Esophagus (tissue), 2 donors: Measurements from ENCODE around the gene DPP6. TPM values are rescaled to one million over a fixed set of nuclear protein-coding genes. Genes with fewer than 3 reads are reported as not detected.

Source experiments
- H3K27ac ChIP-seq, 2 donors: one replicate each; pipeline ENCODE4 v1.5.1; 2013; ENCODE audit warnings: low read depth in 2 of 2, mild to moderate bottlenecking in 2 of 2, inconsistent platforms in 1 of 2, low read length in 1 of 2, moderate library complexity in 1 of 2
- H3K27me3 ChIP-seq, 2 donors: one replicate each; pipeline ENCODE4 v1.6.1; 2013; ENCODE audit warnings: low read length in 2 of 2, control low read depth in 1 of 2, mild to moderate bottlenecking in 1 of 2; ENCODE audit not compliant: insufficient read depth in 2 of 2, control insufficient read depth in 1 of 2
- H3K36me3 ChIP-seq, 2 donors: one replicate each; pipeline ENCODE4 v1.6.1; 2013; ENCODE audit warnings: low read length in 1 of 2; ENCODE audit not compliant: control insufficient read depth in 2 of 2, insufficient read depth in 2 of 2
- H3K4me1 ChIP-seq, 2 donors: one replicate each; pipeline ENCODE4 v1.6.1; 2013; ENCODE audit warnings: low read length in 1 of 2; ENCODE audit not compliant: control insufficient read depth in 2 of 2, insufficient read depth in 2 of 2
- H3K4me3 ChIP-seq, 2 donors: one replicate each; pipeline ENCODE4 v1.5.1; 2013; ENCODE audit warnings: low read length in 2 of 2, mild to moderate bottlenecking in 2 of 2, low read depth in 1 of 2, moderate library complexity in 1 of 2
- H3K9me3 ChIP-seq, 2 donors: one replicate each; pipeline ENCODE4 v1.6.1; 2013; ENCODE audit warnings: mild to moderate bottlenecking in 2 of 2, low read depth in 1 of 2, low read length in 1 of 2, moderate library complexity in 1 of 2; ENCODE audit not compliant: control insufficient read depth in 2 of 2, insufficient read depth in 1 of 2
- WGBS, 2 donors: extraction: QIAGEN DNeasy Blood & Tissue Kit; methylation state at CpG; one replicate each; pipeline ENCODE4 v1.1.7; 2013; 5-methylcytosine and 5-hydroxymethylcytosine counted together
- polyA plus RNA-seq, 2 donors: library from polyadenylated mRNA; stranded (reverse); fragments of 200-250 nt; gene quantifications; one replicate each; pipeline ENCODE4 v1.2.3, GENCODE V29; 2013
- donor health status: healthy with polysubstance abuse.
- donor health status: Bipolar disorder and iron deficiency.

DPP6 gene
- polyA plus RNA-seq, 2 donors, result 0.24 to 0.60 TPM

DNA sequence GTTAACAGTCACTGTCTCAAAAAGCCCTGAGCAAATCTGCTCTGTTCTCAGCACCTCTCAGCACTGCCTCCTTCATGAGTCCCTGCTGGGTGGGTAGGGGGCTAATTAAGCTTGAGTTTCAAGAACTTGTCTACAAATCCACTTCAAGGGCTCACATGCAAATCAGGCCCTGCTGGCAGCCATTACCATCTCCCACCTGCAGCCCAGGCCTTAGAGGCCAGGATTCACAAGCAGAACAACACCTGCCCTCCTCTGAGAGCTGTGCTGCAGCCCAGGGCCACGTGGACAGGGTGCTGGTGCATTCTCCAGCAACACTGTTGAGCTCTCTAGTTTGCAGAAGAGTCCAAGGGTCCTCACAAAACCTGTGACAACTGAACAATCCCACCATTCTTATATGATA lies 119.2 kb downstream of the DPP6 start:
- WGBS, 2 donors, result 2 to 6% methylated on average over 1 of the region's 1 CpG
- H3K36me3 ChIP-seq, result no peaks in the 10 kb centered on the region
- peaks cover 0 to 4% of the 10 kb centered on the region in 2 donors for H3K4me1 ChIP-seq
- H3K27me3 ChIP-seq, result no peaks in the 10 kb centered on the region
- H3K9me3 ChIP-seq, result peaks cover 4 to 7% of the 10 kb centered on the region in 2 donors
- no peak overlapping the region for H3K4me3 ChIP-seq
- no peak overlapping the region for H3K27ac ChIP-seq

DNA sequence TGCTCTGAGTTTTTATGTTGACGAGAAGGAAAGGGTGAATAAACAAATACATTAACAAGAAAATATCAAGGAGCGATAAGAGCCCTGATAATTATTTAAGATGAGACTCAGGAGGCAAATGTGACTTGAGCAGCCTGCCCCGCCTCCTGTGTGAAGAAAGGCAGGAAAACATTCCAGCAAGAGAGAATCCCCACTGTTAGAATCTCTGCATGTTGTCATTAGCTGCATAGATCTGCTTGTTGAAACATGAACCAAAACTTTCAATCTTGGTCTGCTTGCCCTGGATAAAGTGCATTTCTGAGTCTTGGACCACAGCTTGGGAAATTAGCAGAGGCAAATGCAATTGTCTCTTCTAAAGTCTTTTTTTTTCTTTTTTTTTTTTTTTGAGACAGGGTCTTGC lies 120.0 kb downstream of the DPP6 start:
- 49 to 50% methylated on average over 3 of the region's 3 CpGs for WGBS, 2 donors
- Histone ChIP-seq H3K36me3 (no peaks in the 10 kb centered on the region), H3K4me3 (no peak overlapping the region), H3K4me1 (peaks cover 0 to 4% of the 10 kb centered on the region in 2 donors), H3K27me3 (no peaks in the 10 kb centered on the region), H3K9me3 (peaks cover 4 to 7% of the 10 kb centered on the region in 2 donors), H3K27ac (no peak overlapping the region)

DNA sequence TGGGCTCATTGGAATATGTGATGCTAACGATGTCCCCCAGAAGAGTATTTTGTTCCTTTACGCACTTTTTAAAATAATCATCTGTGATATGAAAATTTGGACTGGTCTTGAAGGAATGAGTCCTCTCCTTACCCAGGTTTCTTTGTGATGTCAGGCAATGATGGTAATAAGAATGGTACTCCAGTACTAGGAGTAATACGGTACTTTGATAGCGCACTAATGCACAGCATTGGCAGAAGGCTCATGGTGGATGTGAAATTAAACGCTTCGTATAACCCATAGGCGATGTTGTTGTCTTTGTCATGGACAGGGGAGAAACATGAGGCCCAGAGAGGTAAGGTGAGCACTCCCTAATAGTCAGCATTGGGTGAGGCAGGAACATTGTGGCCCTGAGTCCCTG lies 125.4 kb downstream of the DPP6 start:
- peaks cover 0 to 4% of the 10 kb centered on the region in 2 donors for H3K4me1 ChIP-seq
- WGBS, 2 donors, result 86 to 93% methylated on average over 7 of the region's 7 CpGs
- H3K27me3 ChIP-seq, result no peaks in the 10 kb centered on the region
- H3K4me3 ChIP-seq, result no peak overlapping the region
- H3K36me3 ChIP-seq, result no peaks in the 10 kb centered on the region
- no peak overlapping the region for H3K27ac ChIP-seq
- peaks cover 4 to 7% of the 10 kb centered on the region in 2 donors for H3K9me3 ChIP-seq

DNA sequence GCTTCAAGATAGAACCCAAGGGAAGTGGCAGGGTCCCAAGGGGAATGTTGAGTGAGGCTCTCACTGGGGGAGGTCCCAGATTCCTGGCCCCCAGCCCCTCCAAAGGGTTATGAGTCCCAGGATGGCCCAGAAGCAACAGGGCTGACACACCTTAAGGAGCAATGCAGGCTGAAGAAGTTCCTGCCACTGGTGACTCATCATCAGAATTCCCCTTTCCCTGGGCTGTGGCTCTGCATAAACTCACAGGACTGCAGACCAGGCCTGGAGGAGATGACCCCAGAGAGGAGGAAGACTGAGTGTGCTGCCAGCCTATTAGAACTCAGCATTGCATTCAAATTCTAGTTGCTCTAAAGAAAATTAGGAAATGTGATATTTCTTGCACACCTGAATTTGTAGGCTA lies 126.7 kb downstream of the DPP6 start:
- H3K4me3 ChIP-seq, result no peak overlapping the region
- H3K27me3 ChIP-seq, result no peaks in the 10 kb centered on the region
- no peaks in the 10 kb centered on the region for H3K36me3 ChIP-seq
- H3K27ac ChIP-seq, result no peak overlapping the region
- H3K4me1 ChIP-seq, result no peaks in the 10 kb centered on the region
- H3K9me3 ChIP-seq, result peaks cover 0 to 2% of the 10 kb centered on the region in 2 donors

GRCh38 chr7:154183482-154183881 lies 131.3 kb downstream of the DPP6 start:
- Histone ChIP-seq H3K4me1 (no peaks in the 10 kb centered on the region), H3K4me3 (no peak overlapping the region), H3K27ac (no peak overlapping the region), H3K27me3 (no peaks in the 10 kb centered on the region), H3K36me3 (no peaks in the 10 kb centered on the region), H3K9me3 (no peaks in the 10 kb centered on the region)
- 40 to 44% methylated on average over 10 of the region's 10 CpGs for WGBS, 2 donors

GRCh38 chr7:154183946-154184345 lies 131.7 kb downstream of the DPP6 start:
- Histone ChIP-seq H3K4me3 (no peak overlapping the region), H3K36me3 (no peaks in the 10 kb centered on the region), H3K4me1 (no peaks in the 10 kb centered on the region), H3K9me3 (no peaks in the 10 kb centered on the region), H3K27ac (no peak overlapping the region), H3K27me3 (no peaks in the 10 kb centered on the region)
- WGBS, 2 donors, result 52 to 53% methylated on average over 3 of the region's 3 CpGs

DNA sequence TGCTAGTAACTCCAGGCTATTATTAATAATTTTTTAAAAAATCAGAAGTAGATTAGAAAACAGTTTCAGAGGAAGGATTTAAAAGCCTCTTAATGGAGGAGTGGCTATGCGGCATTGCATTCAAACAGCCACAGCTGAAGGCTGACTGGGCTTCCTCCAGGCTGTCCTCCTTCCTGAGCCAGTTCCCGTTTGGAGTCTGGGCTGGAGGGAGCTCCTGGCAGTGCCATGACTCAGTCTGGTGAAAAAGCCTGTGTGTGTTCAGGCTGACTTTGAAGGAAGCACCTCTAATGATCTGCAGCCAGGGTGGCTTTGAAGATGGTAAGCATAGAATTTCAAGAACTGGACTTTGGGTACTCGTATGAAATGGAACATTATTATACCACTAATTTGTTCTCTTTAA lies 134.6 kb downstream of the DPP6 start:
- H3K4me1 ChIP-seq, result no peaks in the 10 kb centered on the region
- no peaks in the 10 kb centered on the region for H3K27me3 ChIP-seq
- H3K4me3 ChIP-seq, result no peak overlapping the region
- WGBS, 2 donors, result 73 to 78% methylated on average over 3 of the region's 3 CpGs
- no peak overlapping the region for H3K27ac ChIP-seq
- peaks cover 0 to 2% of the 10 kb centered on the region in 2 donors for H3K9me3 ChIP-seq
- no peaks in the 10 kb centered on the region for H3K36me3 ChIP-seq

GRCh38 chr7:154188330-154188729 lies 136.1 kb downstream of the DPP6 start:
- 68 to 70% methylated on average over 2 of the region's 2 CpGs for WGBS, 2 donors
- H3K4me3 ChIP-seq, result no peak overlapping the region
- H3K9me3 ChIP-seq, result peaks cover 0 to 2% of the 10 kb centered on the region in 2 donors
- no peaks in the 10 kb centered on the region for H3K4me1 ChIP-seq
- H3K36me3 ChIP-seq, result no peaks in the 10 kb centered on the region
- no peaks in the 10 kb centered on the region for H3K27me3 ChIP-seq
- no peak overlapping the region for H3K27ac ChIP-seq

- 92 to 93% methylated on average over 7 of the region's 7 CpGs for WGBS, 2 donors
- Histone ChIP-seq H3K27ac (no peak overlapping the region), H3K9me3 (peaks cover 0 to 5% of the 10 kb centered on the region in 2 donors), H3K27me3 (no peaks in the 10 kb centered on the region), H3K36me3 (no peaks in the 10 kb centered on the region), H3K4me3 (no peak overlapping the region), H3K4me1 (no peaks in the 10 kb centered on the region)
These were observed 143.1 kb downstream of the DPP6 start for GRCh38 chr7:154195266-154195665.

DNA sequence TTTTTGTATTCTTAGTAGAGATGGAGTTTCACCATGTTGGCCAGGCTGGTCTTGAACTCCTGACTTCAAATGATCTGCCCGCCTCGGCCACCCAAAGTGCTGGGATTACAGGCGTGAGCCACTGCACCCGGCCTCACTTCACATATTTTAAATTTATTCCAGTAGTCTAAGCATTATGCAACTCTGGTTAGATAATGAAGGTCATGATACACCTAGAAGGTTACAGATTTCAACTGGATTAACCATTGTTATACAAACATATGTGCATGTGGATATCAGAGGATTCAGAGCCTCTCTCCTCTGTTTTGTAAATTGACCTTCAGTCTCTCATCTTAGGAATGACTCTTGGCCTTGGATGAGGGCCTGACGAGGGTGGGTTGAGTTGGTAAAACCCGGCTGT lies 146.3 kb downstream of the DPP6 start:
- Histone ChIP-seq H3K36me3 (no peaks in the 10 kb centered on the region), H3K27me3 (no peaks in the 10 kb centered on the region), H3K27ac (no peak overlapping the region), H3K4me3 (no peak overlapping the region), H3K4me1 (no peaks in the 10 kb centered on the region), H3K9me3 (peaks cover 8 to 11% of the 10 kb centered on the region in 2 donors)
- WGBS, 2 donors, result 75 to 76% methylated on average over 6 of the region's 6 CpGs
